ENCODE results near the gene LAT.
A peak's percentile ranks its signal among the peaks of the same experiment; 100 is the strongest.

LAT gene

GRCh38 chr16:28951410-28951943 lies 33.4 kb upstream of the LAT start:
- no peak overlapping the region for H2BK5ac ChIP-seq (ENCODE audit: low read length)
- no CpG with 5 or more reads among the region's 17 CpGs for WGBS (ENCODE audit: extremely low coverage, insufficient coverage, low lambda C conversion rate)
- H3K4me1 ChIP-seq (ENCODE audit: control insufficient read depth, low read depth, low read length), result peaks cover 2% of the 10 kb centered on the region
- DNase-seq, result peak; percentile 22
- peaks cover 11% of the 10 kb centered on the region for H3K79me2 ChIP-seq (ENCODE audit: control insufficient read depth, insufficient read depth, low read length)
- H2AK5ac ChIP-seq (ENCODE audit: low read length), result no peak overlapping the region
- H2BK120ac ChIP-seq (ENCODE audit: low read depth, low read length), result no peak overlapping the region
- H4K5ac ChIP-seq (ENCODE audit: low read length), result no peak overlapping the region
- H2BK15ac ChIP-seq (replicated peaks; ENCODE audit: low read depth), result no peak overlapping the region
- peaks cover 10% of the 10 kb centered on the region for H3K36me3 ChIP-seq (ENCODE audit: control insufficient read depth, insufficient read depth, low read length)
- peak overlapping the region; percentile 15 for H3K27ac ChIP-seq (ENCODE audit: low read depth, low read length)
- peak overlapping the region; percentile 79 for H3K4me3 ChIP-seq (ENCODE audit: low read length)
- H3K79me1 ChIP-seq (ENCODE audit: low read length), result peaks cover 6% of the 10 kb centered on the region
- H3K27me3 ChIP-seq (ENCODE audit: insufficient read depth, low read length, poor library complexity), result no peaks in the 10 kb centered on the region
- peak overlapping the region; percentile 88 for H3K9ac ChIP-seq (ENCODE audit: low read length)
- H4K8ac ChIP-seq (ENCODE audit: low read depth, low read length), result no peak overlapping the region
- peak overlapping the region; percentile 58 for H3K4ac ChIP-seq (ENCODE audit: low read depth, low read length)
- peak overlapping the region; percentile 42 for H3K4me2 ChIP-seq (ENCODE audit: low read length)
- peak overlapping the region; percentile 15 for H3K23ac ChIP-seq (ENCODE audit: low read length)
- peak overlapping the region; percentile 91 for H3K18ac ChIP-seq (ENCODE audit: low read length)
- peak overlapping the region; percentile 91 for H3K56ac ChIP-seq (ENCODE audit: low read length)

GRCh38 chr16:28958216-28958615 lies 26.6 kb upstream of the LAT start:
- Histone ChIP-seq H4K8ac (ENCODE audit: low read depth, low read length) (no peak overlapping the region), H3K79me2 (ENCODE audit: control insufficient read depth, insufficient read depth, low read length) (no peaks in the 10 kb centered on the region), H3K18ac (ENCODE audit: low read length) (no peak overlapping the region), H3K4me1 (ENCODE audit: control insufficient read depth, low read depth, low read length) (no peaks in the 10 kb centered on the region), H2BK5ac (ENCODE audit: low read length) (no peak overlapping the region), H3K4me3 (ENCODE audit: low read length) (no peak overlapping the region), H3K4me2 (ENCODE audit: low read length) (no peak overlapping the region), H3K27me3 (ENCODE audit: insufficient read depth, low read length, poor library complexity) (no peaks in the 10 kb centered on the region), H2BK15ac (replicated peaks; ENCODE audit: low read depth) (no peak overlapping the region), H3K56ac (ENCODE audit: low read length) (no peak overlapping the region), H2BK120ac (ENCODE audit: low read depth, low read length) (no peak overlapping the region), H2AK5ac (ENCODE audit: low read length) (no peak overlapping the region), H3K79me1 (ENCODE audit: low read length) (peaks cover 4% of the 10 kb centered on the region), H4K5ac (ENCODE audit: low read length) (no peak overlapping the region), H3K4ac (ENCODE audit: low read depth, low read length) (no peak overlapping the region), H3K23ac (ENCODE audit: low read length) (no peak overlapping the region), H3K9ac (ENCODE audit: low read length) (no peak overlapping the region), H3K27ac (ENCODE audit: low read depth, low read length) (no peak overlapping the region), H3K36me3 (ENCODE audit: control insufficient read depth, insufficient read depth, low read length) (peaks cover 21% of the 10 kb centered on the region)
- WGBS (ENCODE audit: extremely low coverage, insufficient coverage, low lambda C conversion rate), result no CpG with 5 or more reads among the region's 9 CpGs
- no peak for DNase-seq

- no peak overlapping the region for H3K9ac ChIP-seq (ENCODE audit: low read length)
- no CpG with 5 or more reads among the region's 6 CpGs for WGBS (ENCODE audit: extremely low coverage, insufficient coverage, low lambda C conversion rate)
- H3K18ac ChIP-seq (ENCODE audit: low read length), result no peak overlapping the region
- H4K8ac ChIP-seq (ENCODE audit: low read depth, low read length), result no peak overlapping the region
- peaks cover 23% of the 10 kb centered on the region for H3K36me3 ChIP-seq (ENCODE audit: control insufficient read depth, insufficient read depth, low read length)
- no peak overlapping the region for H2AK5ac ChIP-seq (ENCODE audit: low read length)
- H2BK5ac ChIP-seq (ENCODE audit: low read length), result no peak overlapping the region
- no peak overlapping the region for H3K27ac ChIP-seq (ENCODE audit: low read depth, low read length)
- DNase-seq, result no peak
- peaks cover 2% of the 10 kb centered on the region for H3K79me1 ChIP-seq (ENCODE audit: low read length)
- no peaks in the 10 kb centered on the region for H3K4me1 ChIP-seq (ENCODE audit: control insufficient read depth, low read depth, low read length)
- H3K4me2 ChIP-seq (ENCODE audit: low read length), result no peak overlapping the region
- H3K4ac ChIP-seq (ENCODE audit: low read depth, low read length), result no peak overlapping the region
- H2BK15ac ChIP-seq (replicated peaks; ENCODE audit: low read depth), result no peak overlapping the region
- H4K5ac ChIP-seq (ENCODE audit: low read length), result no peak overlapping the region
- no peak overlapping the region for H3K23ac ChIP-seq (ENCODE audit: low read length)
- H2BK120ac ChIP-seq (ENCODE audit: low read depth, low read length), result no peak overlapping the region
- no peaks in the 10 kb centered on the region for H3K27me3 ChIP-seq (ENCODE audit: insufficient read depth, low read length, poor library complexity)
- no peaks in the 10 kb centered on the region for H3K79me2 ChIP-seq (ENCODE audit: control insufficient read depth, insufficient read depth, low read length)
- no peak overlapping the region for H3K56ac ChIP-seq (ENCODE audit: low read length)
- H3K4me3 ChIP-seq (ENCODE audit: low read length), result no peak overlapping the region
Observed at GRCh38 chr16:28958836-28959235, 26.0 kb upstream of the LAT start.

GRCh38 chr16:28964072-28964471 lies 20.8 kb upstream of the LAT start:
- no peak overlapping the region for H3K23ac ChIP-seq (ENCODE audit: low read length)

GRCh38 chr16:28964496-28964895 lies 20.4 kb upstream of the LAT start:
- Histone ChIP-seq H3K56ac (ENCODE audit: low read length) (no peak overlapping the region), H3K4ac (ENCODE audit: low read depth, low read length) (no peak overlapping the region), H3K27ac (ENCODE audit: low read depth, low read length) (no peak overlapping the region), H3K23ac (ENCODE audit: low read length) (no peak overlapping the region), H3K27me3 (ENCODE audit: insufficient read depth, low read length, poor library complexity) (no peaks in the 10 kb centered on the region), H3K79me2 (ENCODE audit: control insufficient read depth, insufficient read depth, low read length) (no peaks in the 10 kb centered on the region), H3K9ac (ENCODE audit: low read length) (no peak overlapping the region), H2BK120ac (ENCODE audit: low read depth, low read length) (no peak overlapping the region), H3K4me2 (ENCODE audit: low read length) (no peak overlapping the region), H2BK5ac (ENCODE audit: low read length) (no peak overlapping the region), H3K79me1 (ENCODE audit: low read length) (no peaks in the 10 kb centered on the region), H3K4me1 (ENCODE audit: control insufficient read depth, low read depth, low read length) (no peaks in the 10 kb centered on the region), H3K4me3 (ENCODE audit: low read length) (no peak overlapping the region), H3K18ac (ENCODE audit: low read length) (no peak overlapping the region), H4K8ac (ENCODE audit: low read depth, low read length) (no peak overlapping the region), H4K5ac (ENCODE audit: low read length) (no peak overlapping the region), H2AK5ac (ENCODE audit: low read length) (no peak overlapping the region), H3K36me3 (ENCODE audit: control insufficient read depth, insufficient read depth, low read length) (peaks cover 8% of the 10 kb centered on the region), H2BK15ac (replicated peaks; ENCODE audit: low read depth) (no peak overlapping the region)
- no CpG with 5 or more reads among the region's 2 CpGs for WGBS (ENCODE audit: extremely low coverage, insufficient coverage, low lambda C conversion rate)
- DNase-seq, result no peak

More at GRCh38 chr16:28964072-28964471, 20.8 kb upstream of the LAT start:
- no peak for DNase-seq
- no peaks in the 10 kb centered on the region for H3K4me1 ChIP-seq (ENCODE audit: control insufficient read depth, low read depth, low read length)
- no peak overlapping the region for H4K8ac ChIP-seq (ENCODE audit: low read depth, low read length)
- WGBS (ENCODE audit: extremely low coverage, insufficient coverage, low lambda C conversion rate), result no CpG with 5 or more reads among the region's 3 CpGs
- no peak overlapping the region for H3K4me3 ChIP-seq (ENCODE audit: low read length)
- H3K79me1 ChIP-seq (ENCODE audit: low read length), result no peaks in the 10 kb centered on the region
- no peak overlapping the region for H3K18ac ChIP-seq (ENCODE audit: low read length)
- H3K56ac ChIP-seq (ENCODE audit: low read length), result no peak overlapping the region
- H3K4ac ChIP-seq (ENCODE audit: low read depth, low read length), result no peak overlapping the region
- H3K36me3 ChIP-seq (ENCODE audit: control insufficient read depth, insufficient read depth, low read length), result peaks cover 8% of the 10 kb centered on the region
- no peaks in the 10 kb centered on the region for H3K27me3 ChIP-seq (ENCODE audit: insufficient read depth, low read length, poor library complexity)
- H2BK5ac ChIP-seq (ENCODE audit: low read length), result no peak overlapping the region
- H2BK120ac ChIP-seq (ENCODE audit: low read depth, low read length), result no peak overlapping the region
- no peak overlapping the region for H4K5ac ChIP-seq (ENCODE audit: low read length)
- no peaks in the 10 kb centered on the region for H3K79me2 ChIP-seq (ENCODE audit: control insufficient read depth, insufficient read depth, low read length)
- no peak overlapping the region for H2BK15ac ChIP-seq (replicated peaks; ENCODE audit: low read depth)
- H3K27ac ChIP-seq (ENCODE audit: low read depth, low read length), result no peak overlapping the region
- H3K9ac ChIP-seq (ENCODE audit: low read length), result no peak overlapping the region
- H2AK5ac ChIP-seq (ENCODE audit: low read length), result no peak overlapping the region
- no peak overlapping the region for H3K4me2 ChIP-seq (ENCODE audit: low read length)

GRCh38 chr16:28967156-28967555 lies 17.7 kb upstream of the LAT start:
- no peak overlapping the region for H4K5ac ChIP-seq (ENCODE audit: low read length)
- no peaks in the 10 kb centered on the region for H3K79me2 ChIP-seq (ENCODE audit: control insufficient read depth, insufficient read depth, low read length)
- H2BK120ac ChIP-seq (ENCODE audit: low read depth, low read length), result no peak overlapping the region
- no peak overlapping the region for H2BK5ac ChIP-seq (ENCODE audit: low read length)
- H3K56ac ChIP-seq (ENCODE audit: low read length), result no peak overlapping the region
- DNase-seq, result no peak
- peaks cover 5% of the 10 kb centered on the region for H3K36me3 ChIP-seq (ENCODE audit: control insufficient read depth, insufficient read depth, low read length)
- H2BK15ac ChIP-seq (replicated peaks; ENCODE audit: low read depth), result no peak overlapping the region
- H3K4me2 ChIP-seq (ENCODE audit: low read length), result no peak overlapping the region
- H3K79me1 ChIP-seq (ENCODE audit: low read length), result no peaks in the 10 kb centered on the region
- H3K27me3 ChIP-seq (ENCODE audit: insufficient read depth, low read length, poor library complexity), result no peaks in the 10 kb centered on the region
- H3K4me3 ChIP-seq (ENCODE audit: low read length), result no peak overlapping the region
- no peak overlapping the region for H3K27ac ChIP-seq (ENCODE audit: low read depth, low read length)
- WGBS (ENCODE audit: extremely low coverage, insufficient coverage, low lambda C conversion rate), result no CpG with 5 or more reads among the region's 4 CpGs
- no peak overlapping the region for H4K8ac ChIP-seq (ENCODE audit: low read depth, low read length)
- no peak overlapping the region for H3K23ac ChIP-seq (ENCODE audit: low read length)
- no peak overlapping the region for H3K4ac ChIP-seq (ENCODE audit: low read depth, low read length)
- no peak overlapping the region for H2AK5ac ChIP-seq (ENCODE audit: low read length)
- no peak overlapping the region for H3K9ac ChIP-seq (ENCODE audit: low read length)
- no peaks in the 10 kb centered on the region for H3K4me1 ChIP-seq (ENCODE audit: control insufficient read depth, low read depth, low read length)
- no peak overlapping the region for H3K18ac ChIP-seq (ENCODE audit: low read length)
